Measurements from ENCODE around the gene FBXW12. TPM values are rescaled to one million over a fixed set of nuclear protein-coding genes. Genes with fewer than 3 reads are reported as not detected.

Gene FBXW12
- total RNA-seq, 1 experiment from 2014 or later: not detected

- no peak overlapping the region for H3K27ac ChIP-seq
- no peak overlapping the region for H3K4me3 ChIP-seq
- no peaks in the 10 kb centered on the region for H3K9me3 ChIP-seq (replicated peaks)
- H3K4me1 ChIP-seq (replicated peaks): no peaks in the 10 kb centered on the region
- no peaks in the 10 kb centered on the region for H3K36me3 ChIP-seq
- H3K27me3 ChIP-seq (replicated peaks): no peaks in the 10 kb centered on the region
- no peak for DNase-seq (ENCODE audit: low read depth in 1 of 2, low spot score in 2 of 2)
Observed at GRCh38 chr3:48416091-48416505, 44.1 kb downstream of the FBXW12 start.

DNA sequence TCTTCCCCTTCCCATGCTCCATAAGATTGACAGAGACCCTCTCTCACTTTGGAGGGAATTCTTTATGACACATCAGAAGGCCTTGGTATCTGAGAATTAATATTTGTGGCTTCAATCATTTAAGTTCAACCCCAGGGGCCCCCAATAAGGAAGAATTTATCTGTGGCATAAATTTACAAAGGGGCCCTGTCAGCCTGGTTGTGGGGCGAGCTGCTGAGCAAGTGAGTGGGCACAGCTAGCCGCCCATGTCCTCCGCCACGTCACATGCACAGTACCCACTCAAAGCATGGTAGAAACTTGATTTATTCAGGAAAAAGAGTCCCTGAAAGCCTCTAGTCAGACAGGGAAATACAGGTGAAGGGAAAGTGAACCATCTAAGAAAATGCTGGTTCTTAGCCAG, 44.5 kb downstream of the FBXW12 start:
- no peak overlapping the region for H3K4me3 ChIP-seq
- DNase-seq (ENCODE audit: low read depth in 1 of 2, low spot score in 2 of 2): no peak

DNA sequence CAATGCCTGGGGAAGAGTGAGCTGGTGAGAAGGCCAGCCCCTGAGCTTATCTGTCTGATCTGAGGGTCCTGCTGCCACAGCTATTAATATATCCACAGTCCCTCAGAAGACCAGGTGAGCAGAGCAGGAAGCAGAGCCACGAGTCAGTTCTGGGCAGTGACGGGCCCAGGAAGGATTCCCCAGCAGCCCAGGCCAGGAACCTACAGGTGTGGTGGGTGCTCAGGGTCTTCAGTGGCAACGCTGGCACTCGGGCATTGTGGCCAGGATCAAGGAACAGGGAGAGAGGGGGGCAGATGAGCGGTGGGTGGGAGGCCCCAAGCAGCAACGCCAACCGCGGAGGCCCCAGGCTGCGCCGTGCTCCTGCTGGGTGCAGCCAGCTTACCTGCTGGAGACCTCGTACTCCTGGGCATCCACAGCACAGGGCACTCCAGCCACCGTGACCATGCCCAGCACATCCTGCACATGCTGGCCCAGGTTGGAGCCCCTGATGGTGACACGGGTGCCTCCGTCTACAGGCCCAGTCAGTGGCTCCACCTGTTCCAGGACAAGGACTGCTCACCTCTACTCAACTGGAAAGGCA, 45.6 kb downstream of the FBXW12 start:
- no peaks in the 10 kb centered on the region for H3K27me3 ChIP-seq (replicated peaks)
- H3K36me3 ChIP-seq: no peaks in the 10 kb centered on the region
- no peaks in the 10 kb centered on the region for H3K9me3 ChIP-seq (replicated peaks)
- H3K4me3 ChIP-seq: no peak overlapping the region
- H3K4me1 ChIP-seq (replicated peaks): no peaks in the 10 kb centered on the region
- DNase-seq (ENCODE audit: low read depth in 1 of 2, low spot score in 2 of 2): no peak
- no peak overlapping the region for H3K27ac ChIP-seq

More for the DNA sequence above, 44.5 kb downstream of the FBXW12 start:
- H3K27me3 ChIP-seq (replicated peaks): no peaks in the 10 kb centered on the region
- no peak overlapping the region for H3K27ac ChIP-seq
- H3K4me1 ChIP-seq (replicated peaks): no peaks in the 10 kb centered on the region
- no peaks in the 10 kb centered on the region for H3K9me3 ChIP-seq (replicated peaks)
- H3K36me3 ChIP-seq: no peaks in the 10 kb centered on the region

- H3K9me3 ChIP-seq (replicated peaks): no peaks in the 10 kb centered on the region
- no peaks in the 10 kb centered on the region for H3K27me3 ChIP-seq (replicated peaks)
- H3K4me1 ChIP-seq (replicated peaks): no peaks in the 10 kb centered on the region
- no peak overlapping the region for H3K4me3 ChIP-seq
- no peak for DNase-seq (ENCODE audit: low read depth in 1 of 2, low spot score in 2 of 2)
- H3K27ac ChIP-seq: no peak overlapping the region
- H3K36me3 ChIP-seq: no peaks in the 10 kb centered on the region
Observed at GRCh38 chr3:48418140-48418539, 46.1 kb downstream of the FBXW12 start.

GRCh38 chr3:48418651-48419050, 46.6 kb downstream of the FBXW12 start:
- H3K27me3 ChIP-seq (replicated peaks): no peaks in the 10 kb centered on the region
- H3K9me3 ChIP-seq (replicated peaks): no peaks in the 10 kb centered on the region
- H3K36me3 ChIP-seq: no peaks in the 10 kb centered on the region
- H3K27ac ChIP-seq: no peak overlapping the region
- no peak for DNase-seq (ENCODE audit: low read depth in 1 of 2, low spot score in 2 of 2)
- H3K4me1 ChIP-seq (replicated peaks): no peaks in the 10 kb centered on the region
- no peak overlapping the region for H3K4me3 ChIP-seq

DNA sequence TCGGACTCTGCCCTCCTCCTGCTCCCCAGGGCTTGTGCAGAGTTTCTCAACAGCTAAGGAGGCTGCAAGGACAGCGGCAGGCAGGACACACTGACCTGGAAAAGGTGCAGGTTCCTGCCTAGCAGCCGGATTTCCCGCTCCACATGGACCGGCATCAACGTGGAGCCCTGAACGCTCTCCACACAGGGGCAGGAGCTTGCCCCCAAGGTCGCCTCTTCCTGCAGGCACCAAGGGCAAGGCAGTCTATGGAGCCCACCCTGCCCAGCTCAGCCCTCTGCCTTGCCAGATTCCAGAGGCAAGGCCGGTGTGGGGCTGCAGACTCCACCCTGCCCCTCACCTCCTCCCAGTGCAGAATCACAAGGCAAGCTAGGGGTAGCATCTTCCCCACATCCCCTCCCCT, 47.1 kb downstream of the FBXW12 start:
- Histone ChIP-seq H3K4me3 (no peak overlapping the region), H3K27me3 (replicated peaks) (no peaks in the 10 kb centered on the region), H3K27ac (no peak overlapping the region), H3K9me3 (replicated peaks) (no peaks in the 10 kb centered on the region), H3K4me1 (replicated peaks) (no peaks in the 10 kb centered on the region), H3K36me3 (no peaks in the 10 kb centered on the region)
- DNase-seq (ENCODE audit: low read depth in 1 of 2, low spot score in 2 of 2): no peak

DNA sequence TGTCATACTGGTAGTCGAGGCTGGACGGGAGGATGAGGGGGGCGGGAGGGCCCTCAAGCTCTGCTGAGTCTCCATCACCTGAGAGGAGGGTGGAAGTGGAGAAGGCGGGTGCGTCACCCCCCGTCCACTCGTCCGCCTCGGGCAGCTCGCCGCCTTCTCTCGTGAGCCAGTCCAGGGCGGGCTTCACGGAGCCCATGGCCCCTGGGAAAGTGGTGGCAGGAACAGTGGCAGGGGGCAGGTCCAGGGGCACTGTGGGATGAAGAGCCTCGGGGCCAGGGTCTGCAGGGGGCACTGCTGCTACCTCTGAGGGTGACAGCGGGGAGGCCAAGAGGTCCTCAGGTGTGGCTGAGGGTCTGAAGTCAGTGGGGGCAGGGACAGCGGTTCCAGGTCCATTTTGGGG, 47.6 kb downstream of the FBXW12 start:
- no peaks in the 10 kb centered on the region for H3K4me1 ChIP-seq (replicated peaks)
- no peaks in the 10 kb centered on the region for H3K9me3 ChIP-seq (replicated peaks)
- no peaks in the 10 kb centered on the region for H3K27me3 ChIP-seq (replicated peaks)
- H3K27ac ChIP-seq: no peak overlapping the region
- no peak for DNase-seq (ENCODE audit: low read depth in 1 of 2, low spot score in 2 of 2)
- H3K4me3 ChIP-seq: no peak overlapping the region
- no peaks in the 10 kb centered on the region for H3K36me3 ChIP-seq

DNA sequence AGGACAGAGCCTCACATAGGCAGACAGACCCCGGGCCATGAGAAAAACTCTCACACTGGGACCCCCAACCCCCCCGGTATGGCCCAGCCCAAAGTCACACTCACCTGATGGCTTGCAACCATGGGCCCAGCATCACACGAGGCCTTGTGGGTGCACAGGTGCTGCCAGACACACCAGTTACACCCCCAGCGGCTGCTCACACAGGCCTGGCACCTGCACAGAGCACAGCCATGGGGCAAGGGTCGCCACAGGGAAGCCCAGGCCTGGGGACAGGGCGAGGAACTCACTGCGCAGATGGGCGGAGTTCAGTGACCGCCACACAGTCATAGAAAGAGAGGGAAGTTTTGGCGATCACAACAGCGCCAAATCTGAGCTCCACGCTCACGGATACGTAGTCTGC, 48.5 kb downstream of the FBXW12 start:
- Histone ChIP-seq H3K27me3 (replicated peaks) (no peaks in the 10 kb centered on the region), H3K4me3 (no peak overlapping the region), H3K9me3 (replicated peaks) (no peaks in the 10 kb centered on the region), H3K27ac (no peak overlapping the region), H3K4me1 (replicated peaks) (no peaks in the 10 kb centered on the region), H3K36me3 (no peaks in the 10 kb centered on the region)
- DNase-seq (ENCODE audit: low read depth in 1 of 2, low spot score in 2 of 2): no peak

GRCh38 chr3:48422272-48422671, 50.3 kb downstream of the FBXW12 start:
- no peaks in the 10 kb centered on the region for H3K9me3 ChIP-seq (replicated peaks)
- no peak overlapping the region for H3K4me3 ChIP-seq
- H3K27ac ChIP-seq: no peak overlapping the region
- no peaks in the 10 kb centered on the region for H3K4me1 ChIP-seq (replicated peaks)
- no peaks in the 10 kb centered on the region for H3K36me3 ChIP-seq
- no peak for DNase-seq (ENCODE audit: low read depth in 1 of 2, low spot score in 2 of 2)
- no peaks in the 10 kb centered on the region for H3K27me3 ChIP-seq (replicated peaks)

DNA sequence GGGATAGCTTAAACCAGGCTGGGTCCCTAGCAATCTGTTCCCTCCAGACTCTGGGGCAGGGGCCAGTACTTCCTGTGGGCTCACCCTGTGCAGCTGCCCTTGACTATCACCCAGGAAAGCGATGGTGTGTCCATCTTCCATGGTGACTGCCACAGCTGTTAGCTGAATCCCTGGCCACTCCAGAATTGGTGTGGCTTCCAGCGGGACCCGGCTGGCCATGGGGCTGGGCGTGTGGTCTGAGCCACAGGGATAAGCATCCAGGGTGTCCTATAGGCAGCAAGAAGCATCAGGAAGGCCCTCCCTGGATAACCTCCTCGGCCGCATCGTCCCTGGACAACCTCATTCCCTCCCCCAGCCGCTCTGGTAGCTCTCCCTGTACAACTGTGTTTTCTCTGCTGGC, 50.7 kb downstream of the FBXW12 start:
- H3K27ac ChIP-seq: no peak overlapping the region

GRCh38 chr3:48423241-48423882, 51.3 kb downstream of the FBXW12 start:
- H3K27ac ChIP-seq: no peak overlapping the region
- H3K9me3 ChIP-seq (replicated peaks): no peaks in the 10 kb centered on the region
- H3K27me3 ChIP-seq (replicated peaks): 0 out of 2 replicates have a peak, but pooled peaks cover 2% of the 10 kb centered on the region
- DNase-seq (ENCODE audit: low read depth in 1 of 2, low spot score in 2 of 2): no peak
- H3K4me3 ChIP-seq: no peak overlapping the region
- no peaks in the 10 kb centered on the region for H3K36me3 ChIP-seq
- no peaks in the 10 kb centered on the region for H3K4me1 ChIP-seq (replicated peaks)

More for the DNA sequence above, 50.7 kb downstream of the FBXW12 start:
- Histone ChIP-seq H3K4me3 (no peak overlapping the region), H3K9me3 (replicated peaks) (no peaks in the 10 kb centered on the region), H3K36me3 (no peaks in the 10 kb centered on the region), H3K27me3 (replicated peaks) (no peaks in the 10 kb centered on the region), H3K4me1 (replicated peaks) (no peaks in the 10 kb centered on the region)
- no peak for DNase-seq (ENCODE audit: low read depth in 1 of 2, low spot score in 2 of 2)

DNA sequence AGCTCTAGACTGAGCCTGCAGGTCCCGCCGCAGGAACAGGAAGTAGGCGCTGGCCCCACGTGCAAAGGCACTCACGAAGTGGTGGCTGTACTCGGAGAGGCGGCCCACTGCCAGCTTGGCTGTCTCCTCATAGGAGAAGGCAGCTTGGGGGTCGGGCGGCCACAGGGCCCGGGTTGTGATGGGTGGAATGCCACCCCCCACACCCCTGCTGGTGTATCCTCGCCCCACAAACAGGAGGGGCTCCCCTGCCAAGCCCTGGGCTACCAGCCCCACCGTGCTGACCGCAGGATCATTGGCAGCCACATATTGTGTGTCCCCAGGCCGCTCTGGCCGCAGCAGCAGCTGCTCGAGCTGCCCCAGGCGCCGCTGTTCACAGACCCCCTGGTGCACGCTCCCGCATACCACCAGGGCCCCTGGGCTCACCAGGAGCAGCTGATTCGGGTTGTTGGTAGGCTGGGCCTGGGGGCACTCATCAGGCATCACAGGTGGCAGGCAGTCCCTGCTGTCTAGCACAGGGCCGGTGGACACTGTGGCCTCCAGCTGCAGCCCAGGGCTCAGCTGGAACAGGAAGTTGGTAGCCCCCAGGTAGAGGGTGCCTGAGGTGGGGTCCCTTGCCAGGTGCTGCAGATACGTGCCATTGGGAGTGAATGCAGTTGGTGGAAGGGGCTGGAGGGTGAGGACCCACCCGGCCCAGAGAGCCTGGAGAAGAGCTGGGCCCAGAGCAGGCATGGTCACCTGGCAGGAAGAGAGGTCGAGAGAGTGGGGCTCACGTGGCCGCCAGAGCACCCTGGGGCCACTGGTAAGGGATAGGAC, 52.1 kb downstream of the FBXW12 start:
- H3K36me3 ChIP-seq: no peaks in the 10 kb centered on the region
- no peak for DNase-seq (ENCODE audit: low read depth in 1 of 2, low spot score in 2 of 2)
- H3K4me1 ChIP-seq (replicated peaks): no peaks in the 10 kb centered on the region
- no peaks in the 10 kb centered on the region for H3K9me3 ChIP-seq (replicated peaks)
- no peak overlapping the region for H3K27ac ChIP-seq
- H3K27me3 ChIP-seq (replicated peaks): 0 out of 2 replicates have a peak, but pooled peaks cover 2% of the 10 kb centered on the region
- H3K4me3 ChIP-seq: no peak overlapping the region

DNA sequence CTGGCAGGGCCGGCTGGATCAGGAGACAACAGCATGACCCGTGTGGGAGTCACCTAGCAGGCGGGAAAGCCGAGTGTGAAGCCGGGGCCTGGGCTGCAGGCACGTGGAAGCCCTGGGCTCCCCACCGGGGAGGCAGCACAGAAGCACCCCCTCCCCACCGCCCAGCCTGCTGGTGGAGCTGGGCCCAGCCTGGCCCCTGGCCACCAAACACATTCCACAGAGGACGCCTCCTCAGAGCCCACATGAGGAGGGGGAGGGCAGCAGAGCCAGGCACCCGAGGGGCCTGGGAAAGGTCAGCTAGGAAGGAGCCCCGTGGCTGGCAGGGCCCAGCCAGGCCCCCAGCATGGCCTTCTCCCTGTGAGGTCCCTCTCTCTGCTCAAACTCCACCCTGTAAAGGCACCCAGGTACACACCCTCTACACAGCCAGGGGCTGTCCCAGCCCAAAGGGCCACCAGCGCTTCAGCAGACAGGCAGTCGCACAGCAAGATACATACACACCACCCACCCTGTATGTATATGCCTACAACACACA, 53.3 kb downstream of the FBXW12 start:
- Histone ChIP-seq H3K27me3 (replicated peaks) (0 out of 2 replicates have a peak, but pooled peaks cover 2% of the 10 kb centered on the region), H3K27ac (no peak overlapping the region), H3K36me3 (no peaks in the 10 kb centered on the region), H3K4me1 (replicated peaks) (peaks cover 8% of the 10 kb centered on the region), H3K4me3 (no peak overlapping the region), H3K9me3 (replicated peaks) (no peaks in the 10 kb centered on the region)
- no peak for DNase-seq (ENCODE audit: low read depth in 1 of 2, low spot score in 2 of 2)

GRCh38 chr3:48426401-48426909, 54.4 kb downstream of the FBXW12 start:
- DNase-seq (ENCODE audit: low read depth in 1 of 2, low spot score in 2 of 2): no peak
- no peak overlapping the region for H3K27ac ChIP-seq
- peaks cover 8% of the 10 kb centered on the region for H3K4me1 ChIP-seq (replicated peaks)
- no peaks in the 10 kb centered on the region for H3K36me3 ChIP-seq
- H3K9me3 ChIP-seq (replicated peaks): no peaks in the 10 kb centered on the region
- H3K4me3 ChIP-seq: no peak overlapping the region
- 0 out of 2 replicates have a peak, but pooled peaks cover 2% of the 10 kb centered on the region for H3K27me3 ChIP-seq (replicated peaks)
